ENCODE measurements around the gene PAQR9.

GRCh38 chr3:143001369-143002082 lies 38.1 kb upstream of the PAQR9 start, which contains the start of gene U2SURP:
- TF ChIP-seq CBX5 (IDR thresholded peaks at IDR 0.05; ENCODE audit: borderline replicate concordance, low read depth) (no peak), LARP7 (IDR thresholded peaks at IDR 0.05) (no peak), GTF2F1 (IDR thresholded peaks at IDR 0.05; ENCODE audit: low read depth, low read length) (peak; percentile 72; the same call in 1 of the 2 replicates), EGR1 (conservative IDR thresholded peaks at IDR 0.05) (no peak), HBP1 (CRISPR knock-in tag; IDR thresholded peaks at IDR 0.05) (no peak), ZNF3 (CRISPR knock-in tag; IDR thresholded peaks at IDR 0.05) (no peak), RAD21 (CRISPR knock-in tag; conservative IDR thresholded peaks at IDR 0.05 in 1 of 2, IDR thresholded peaks at IDR 0.05 in 1 of 2) (no peak), DNMT1 (IDR thresholded peaks at IDR 0.05) (no peak), TFE3 (CRISPR knock-in tag; IDR thresholded peaks at IDR 0.05) (peak; percentile 99), ZNF395 (CRISPR knock-in tag; IDR thresholded peaks at IDR 0.05) (0 out of 2 replicates have a peak, but pooled peaks have one; percentile 32), FOXA3 (CRISPR knock-in tag; conservative IDR thresholded peaks at IDR 0.05 in 1 of 2, IDR thresholded peaks at IDR 0.05 in 1 of 2) (peak in 1 of 2 experiments; percentile 63; a peak in 1 of 4 replicates), GABPB1 (CRISPR knock-in tag; IDR thresholded peaks at IDR 0.05) (peak; percentile 98), RREB1 (CRISPR knock-in tag; IDR thresholded peaks at IDR 0.05) (no peak), E2F4 (CRISPR knock-in tag; IDR thresholded peaks at IDR 0.05; ENCODE audit: low read depth) (peak; percentile 80; the same call in 1 of the 2 replicates)

Data from K562 (cell line).